ENCODE measurements around the gene NDUFA8. TPM values are rescaled to one million over a fixed set of nuclear protein-coding genes. Genes with fewer than 3 reads are reported as not detected.

The NDUFA8 gene
- total RNA-seq, 1 donor from 2014 or later = 52.5 TPM

- no peak for ATAC-seq
These were observed 61.8 kb downstream of the NDUFA8 start for GRCh38 chr9:122097679-122098315.

- ATAC-seq = no peak
These were observed 62.8 kb downstream of the NDUFA8 start for GRCh38 chr9:122096620-122097415.

GRCh38 chr9:122095010-122095767, 64.4 kb downstream of the NDUFA8 start:
- ATAC-seq = no peak

Other genes starting within 250 kb of the NDUFA8 start
- gene TTLL11, start 66.5 kb downstream of the NDUFA8 start, total RNA-seq = 3.1 TPM
- not detected for gene MORN5, start 129 bp upstream of the NDUFA8 start, total RNA-seq
- gene LHX6, start 69.2 kb upstream of the NDUFA8 start, total RNA-seq = 1.3 TPM
- gene RBM18, start 105.1 kb upstream of the NDUFA8 start, total RNA-seq = 15.7 TPM
- gene MRRF, start 105.1 kb upstream of the NDUFA8 start, total RNA-seq = 36.5 TPM
- gene PTGS1, start 211.2 kb upstream of the NDUFA8 start, total RNA-seq = 29.9 TPM